HL-60 (cell line): ENCODE data around the gene CPS1.
A peak's percentile ranks its signal among the peaks of the same experiment; 100 is the strongest.

Source experiments
- DNase-seq, 2 experiments: peaks; one replicate each; pipeline ENCODE4 v3.0.0-alpha.2; 2010 to 2020; ENCODE audit warnings: low read depth in 1 of 2, low spot score in 1 of 2
- H3K27ac ChIP-seq: fragments of 250-450 bp; sonication (Bioruptor Pico); replicated peaks from 2 replicates; pipeline ENCODE4 v1.5.1; 2020; ENCODE audit warnings: mild to moderate bottlenecking, moderate library complexity
- H3K27me3 ChIP-seq: fragments of 250-450 bp; sonication (Bioruptor Pico); 2 replicates; pipeline ENCODE4 v1.5.1; 2021; ENCODE audit warnings: mild to moderate bottlenecking, moderate library complexity; ENCODE audit not compliant: insufficient read depth, poor library complexity, severe bottlenecking
- H3K4me3 ChIP-seq: replicated peaks from 2 replicates; pipeline ENCODE4 v1.5.1; 2011; ENCODE audit warnings: mild to moderate bottlenecking, control low read depth, low read length; ENCODE audit not compliant: insufficient read depth
- CTCF ChIP-seq: IDR thresholded peaks from one replicate; pipeline ENCODE4 v1.5.1; 2011; ENCODE audit warnings: low read length, control low read depth, inconsistent platforms; ENCODE audit not compliant: insufficient read depth
- GABPA ChIP-seq: IDR thresholded peaks from 2 replicates; pipeline ENCODE4 v1.6.1; 2012; ENCODE audit warnings: low read depth
- POLR2AphosphoS5 ChIP-seq: IDR thresholded peaks from 2 replicates; pipeline ENCODE4 v1.6.1; 2012; ENCODE audit warnings: low read depth
- REST ChIP-seq: IDR thresholded peaks from 2 replicates; pipeline ENCODE4 v1.6.1; 2012; ENCODE audit warnings: low read depth; ENCODE audit not compliant: insufficient replicate concordance
- SPI1 ChIP-seq: IDR thresholded peaks from 2 replicates; pipeline ENCODE4 v1.6.1; 2012; ENCODE audit warnings: low read depth, mild to moderate bottlenecking, borderline replicate concordance

CPS1 gene

GRCh38 chr2:210617318-210617717 lies 60.9 kb downstream of the CPS1 start:
- H3K27me3 ChIP-seq: no peaks in the 10 kb centered on the region

GRCh38 chr2:210617732-210618330 lies 61.4 kb downstream of the CPS1 start:
- TF ChIP-seq CTCF (peak; percentile 15), REST (no peak), POLR2AphosphoS5 (no peak), GABPA (no peak), SPI1 (no peak)
- DNase-seq: peak; percentile 4 to 41
- Histone ChIP-seq H3K4me3 (no peak overlapping the region), H3K27ac (no peak overlapping the region), H3K27me3 (no peaks in the 10 kb centered on the region)

More at GRCh38 chr2:210617318-210617717, 60.9 kb downstream of the CPS1 start:
- no peak overlapping the region for H3K27ac ChIP-seq
- DNase-seq: no peak
- no peak overlapping the region for H3K4me3 ChIP-seq
- TF ChIP-seq GABPA (no peak), POLR2AphosphoS5 (no peak), SPI1 (no peak), CTCF (no peak), REST (no peak)

GRCh38 chr2:210620456-210620855 lies 64.1 kb downstream of the CPS1 start:
- Histone ChIP-seq H3K27me3 (no peaks in the 10 kb centered on the region), H3K27ac (no peak overlapping the region), H3K4me3 (no peak overlapping the region)
- DNase-seq: no peak
- TF ChIP-seq CTCF (no peak), GABPA (no peak), REST (no peak), SPI1 (no peak), POLR2AphosphoS5 (no peak)
